G401 (cell line): ENCODE results near the gene NUDT12. TPM values are rescaled to one million over a fixed set of nuclear protein-coding genes. Genes with fewer than 3 reads are reported as not detected.

Experiments used
- DNase-seq: peaks from one replicate; pipeline ENCODE4 v3.0.0-alpha.2; 2015; ENCODE audit warnings: low spot score
- in situ Hi-C: cut with HindIII; loops from 2 replicates; pipeline ENCODE4 v1.10.0; 2016; ENCODE audit warnings: low sequenced_read_pairs, mixed read lengths
- total RNA-seq: library from RNA; depleted of rRNA; stranded (reverse); fragments of >200 nt; shearing (Covaris generic); gene quantifications from 2 replicates; pipeline ENCODE4 v1.2.3, GENCODE V29; 2014

The NUDT12 gene
- total RNA-seq, 1 experiment from 2014 or later, result 19.1 TPM

DNA sequence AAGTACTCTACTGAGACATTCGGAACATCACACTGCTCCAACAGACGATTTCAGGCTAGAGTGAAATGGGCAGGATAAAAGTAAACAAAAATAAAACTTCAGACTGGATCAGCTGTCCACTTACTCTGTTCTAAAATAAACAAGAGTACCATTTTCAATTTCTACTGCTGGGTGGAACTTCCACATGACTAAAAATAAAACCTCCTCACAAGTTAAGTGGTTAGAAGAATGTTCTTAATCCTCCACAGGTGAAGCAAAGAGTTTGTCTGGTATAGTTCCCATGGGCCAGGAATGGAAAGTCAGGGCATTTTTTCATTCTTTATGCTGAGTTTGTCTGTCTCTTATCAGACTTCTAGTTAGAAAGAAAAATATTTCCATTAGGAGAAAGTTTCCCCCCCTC lies 15.7 kb downstream of the NUDT12 start:
- in situ Hi-C loops, result no loop called here
- no peak for DNase-seq

GRCh38 chr5:103542441-103542840 lies 20.1 kb downstream of the NUDT12 start:
- no peak for DNase-seq
- in situ Hi-C loops, result no loop called here

- in situ Hi-C loops, result no loop called here
- DNase-seq, result no peak
Observed at GRCh38 chr5:103541569-103541968, 21.0 kb downstream of the NUDT12 start.

DNA sequence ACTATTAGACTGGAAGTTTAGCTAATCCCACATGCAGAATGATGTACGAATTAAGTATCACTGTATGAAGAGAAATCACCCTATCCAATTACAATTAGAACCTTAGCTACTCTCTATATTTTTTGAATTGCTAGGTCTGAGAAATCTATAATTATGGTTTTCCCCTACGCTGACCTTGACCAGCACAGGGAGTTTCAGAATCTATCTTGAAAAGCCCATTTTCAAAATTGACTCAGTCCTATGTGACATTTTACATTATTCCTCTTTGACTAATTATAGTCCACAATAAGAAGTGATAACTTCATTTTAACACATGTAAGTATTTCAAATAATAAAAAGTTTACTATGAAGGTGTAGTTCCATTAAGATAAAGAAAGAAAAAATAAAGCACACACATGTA lies 21.5 kb downstream of the NUDT12 start:
- in situ Hi-C loops, result no loop called here
- DNase-seq, result no peak

GRCh38 chr5:103539376-103540330 lies 22.9 kb downstream of the NUDT12 start:
- DNase-seq, result no peak
- in situ Hi-C loops, result no loop called here

DNA sequence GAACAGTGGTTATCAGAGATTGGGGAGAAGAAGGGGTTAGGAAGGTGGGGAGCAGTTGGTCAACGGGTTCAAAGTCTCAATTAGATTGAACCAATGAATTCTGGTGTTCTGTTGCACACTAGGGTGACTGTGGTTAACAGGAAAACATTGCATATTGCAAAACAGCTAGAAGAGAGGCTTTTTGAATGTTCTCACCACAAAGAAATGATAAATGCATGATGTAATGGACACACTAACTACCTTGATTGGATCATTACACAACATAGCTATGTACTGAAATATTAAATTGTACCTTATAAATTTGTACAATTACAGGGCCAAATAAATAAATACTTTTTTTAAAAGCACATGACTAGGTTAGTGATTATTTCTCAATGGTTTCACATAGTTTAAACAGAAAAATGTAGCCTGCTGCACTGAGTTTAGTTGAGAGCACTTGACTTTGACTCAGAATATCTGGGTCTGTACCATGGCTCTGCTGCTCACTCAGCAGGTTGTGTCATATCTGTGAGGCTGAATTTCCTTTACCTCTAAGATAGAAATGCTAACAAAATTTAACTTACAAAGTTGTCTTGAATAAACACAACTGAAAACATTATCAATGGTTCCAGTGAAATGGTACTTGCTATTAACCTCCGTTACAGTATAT lies 30.4 kb downstream of the NUDT12 start:
- no peak for DNase-seq
- in situ Hi-C loops, result no loop called here

- in situ Hi-C loops, result no loop called here
- no peak for DNase-seq
Observed at GRCh38 chr5:103526164-103526915, 36.2 kb downstream of the NUDT12 start.

DNA sequence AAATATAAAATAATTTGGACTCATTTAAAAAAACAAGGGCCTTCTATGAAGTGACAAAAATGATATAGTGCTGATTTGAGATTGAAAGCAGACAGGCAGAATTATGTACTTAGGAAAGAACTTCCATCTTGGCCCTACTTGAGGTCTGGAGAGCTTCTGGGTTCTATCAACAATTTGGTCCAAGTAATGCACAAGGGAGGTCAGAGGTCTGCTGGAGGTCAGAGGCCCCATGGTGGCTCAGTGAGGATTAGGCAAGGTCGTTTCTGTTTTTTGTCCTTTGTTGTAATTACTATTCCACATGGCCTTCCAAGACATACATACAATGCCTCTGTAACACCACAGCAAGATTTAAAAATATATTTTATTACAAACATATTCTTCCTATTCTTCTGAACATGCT lies 37.2 kb downstream of the NUDT12 start:
- in situ Hi-C loops, result no loop called here
- DNase-seq, result no peak

DNA sequence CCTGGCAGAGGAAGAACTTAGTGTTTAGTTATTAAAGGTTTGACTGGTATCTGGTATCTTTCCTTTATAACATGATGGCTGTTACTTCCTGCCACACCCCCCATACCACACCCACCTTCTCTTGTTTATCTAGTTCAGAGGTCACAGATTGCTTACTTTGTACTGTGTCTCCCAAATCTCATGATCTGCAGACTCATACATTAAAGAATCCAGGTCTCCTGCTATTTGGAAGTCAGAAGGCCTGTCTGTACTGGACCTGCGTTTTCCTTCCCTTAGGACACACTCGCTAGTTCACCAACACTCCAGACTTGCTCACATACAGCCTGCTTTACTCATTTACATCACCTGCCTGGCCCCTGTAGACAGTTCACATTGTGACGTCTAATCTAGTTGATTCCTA lies 39.3 kb downstream of the NUDT12 start:
- in situ Hi-C loops, result no loop called here
- no peak for DNase-seq

DNA sequence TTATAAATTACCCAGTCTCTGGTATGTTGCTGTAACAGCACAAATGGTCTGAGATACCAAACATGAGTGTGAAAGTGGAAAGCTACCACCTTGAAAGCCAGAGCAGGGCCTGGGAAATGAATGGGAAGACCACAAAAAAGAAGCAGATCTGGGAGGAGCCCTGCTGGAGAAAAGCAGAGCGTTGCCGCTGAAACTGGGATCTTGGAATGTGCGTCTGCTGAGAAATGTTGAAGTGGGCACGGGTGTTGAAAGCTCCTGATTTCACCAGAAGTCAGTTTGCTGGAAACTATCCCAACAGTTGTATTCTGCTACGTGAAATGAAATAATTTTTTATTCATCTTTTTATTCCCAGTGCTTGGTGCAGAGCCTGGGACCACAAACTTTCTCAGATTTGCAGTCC lies 40.0 kb downstream of the NUDT12 start:
- no peak for DNase-seq
- in situ Hi-C loops, result no loop called here

- in situ Hi-C loops, result no loop called here
- DNase-seq, result no peak
Observed at GRCh38 chr5:103519550-103519949, 43.0 kb downstream of the NUDT12 start.

GRCh38 chr5:103514371-103514770 lies 48.2 kb downstream of the NUDT12 start:
- DNase-seq, result no peak
- in situ Hi-C loops, result no loop called here

DNA sequence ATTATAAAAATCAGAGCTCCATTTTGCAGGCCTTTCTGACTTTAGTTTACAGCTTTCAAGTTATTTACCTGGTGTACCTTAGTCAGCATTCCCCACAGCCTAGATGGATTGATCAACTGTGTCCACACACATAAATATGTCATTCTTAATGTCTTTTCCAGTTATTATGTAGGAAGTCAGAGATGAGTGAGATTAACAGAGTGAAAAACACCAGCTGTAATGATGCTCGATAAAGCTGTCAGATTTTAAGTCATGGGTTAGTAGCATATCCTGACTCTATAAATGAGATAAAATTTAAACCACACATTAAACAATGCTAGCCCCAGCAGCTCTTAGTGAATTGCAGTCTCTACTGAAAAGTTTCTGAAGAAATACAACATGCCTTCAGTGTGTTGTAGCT lies 48.9 kb downstream of the NUDT12 start:
- no peak for DNase-seq
- in situ Hi-C loops, result no loop called here

GRCh38 chr5:103512500-103512899 lies 50.1 kb downstream of the NUDT12 start:
- no peak for DNase-seq
- in situ Hi-C loops, result no loop called here

GRCh38 chr5:103511554-103511885 lies 51.1 kb downstream of the NUDT12 start:
- no peak for DNase-seq
- in situ Hi-C loops, result no loop called here

DNA sequence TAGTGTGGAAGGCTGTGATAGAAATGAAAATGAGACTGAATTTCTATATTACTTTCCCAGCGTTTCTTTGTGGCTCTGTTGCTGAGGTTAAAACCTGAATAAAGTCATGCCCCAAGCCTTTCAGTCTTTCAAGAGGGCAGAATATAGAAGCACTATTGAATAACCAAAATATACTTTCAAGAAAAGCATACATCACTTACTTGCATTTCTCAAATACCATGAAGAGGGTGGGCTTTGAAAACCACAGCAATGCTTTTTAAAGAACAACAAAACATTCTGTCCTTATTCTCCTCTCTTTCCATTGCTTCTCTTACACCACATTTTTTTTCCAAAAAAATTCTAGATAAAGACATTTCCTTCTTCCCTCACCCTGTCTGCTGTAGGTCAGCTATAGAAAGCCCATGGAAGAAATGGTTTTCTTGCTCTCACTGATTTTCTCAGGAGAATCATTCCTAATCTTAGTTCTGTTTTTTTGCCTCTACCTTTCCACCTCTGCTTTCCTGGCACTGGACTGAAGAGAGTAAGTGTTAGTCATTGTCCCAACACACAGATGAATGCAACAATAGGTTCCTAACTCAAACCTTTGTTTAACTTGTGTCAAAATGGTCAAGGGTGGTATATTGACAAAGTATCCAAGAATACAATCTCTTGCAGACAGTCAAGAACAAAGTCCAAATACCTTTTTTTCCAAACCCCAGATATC lies 51.6 kb downstream of the NUDT12 start:
- in situ Hi-C loops, result no loop called here
- no peak for DNase-seq

- DNase-seq, result no peak
Observed at GRCh38 chr5:103505581-103506305, 56.8 kb downstream of the NUDT12 start.

GRCh38 chr5:103503066-103503465 lies 59.5 kb downstream of the NUDT12 start:
- no peak for DNase-seq
- in situ Hi-C loops, result no loop called here

More at GRCh38 chr5:103505581-103506305, 56.8 kb downstream of the NUDT12 start:
- in situ Hi-C loops, result no loop called here

- in situ Hi-C loops, result no loop called here
- no peak for DNase-seq
Observed at GRCh38 chr5:103502662-103503061, 59.9 kb downstream of the NUDT12 start.
